K562 (cell line): ENCODE measurements around the gene RAPGEFL1. TPM values are rescaled to one million over a fixed set of nuclear protein-coding genes. Genes with fewer than 3 reads are reported as not detected.
"Not testable (repeated sequence)": the region's sequence is repeated elsewhere in the genome, so short reads cannot be mapped to it uniquely, and the experiment has no call there.

Experiments
- ATAC-seq: fragments of 200-7000 bp; cut with Tn5 transposase; 3 replicates; pipeline ENCODE4 v1.9.1; 2020; ENCODE audit warnings: moderate library complexity
- BruUV-seq: library from RNA; stranded (reverse); fragments of 400-500 nt; replicated peaks from 2 replicates; lab custom pipeline; 2021; lab: Mats Ljungman, UMichigan
- CTCF ChIA-PET: fragments of 300-600 bp; formaldehyde crosslinking; extraction: SDS; loops from one replicate; lab custom pipeline; 2021; ENCODE audit warnings: low intra/inter-chr PET ratio; lab: Yijun Ruan, JAX
- POLR2A ChIA-PET: fragments of 300-600, 350-650 bp; sonication (Branson Sonifier 250); formaldehyde crosslinking; extraction: SDS; loops from one replicate; lab custom pipeline; 2021; ENCODE audit warnings: antibody characterized with exemption, inconsistent platforms; lab: Yijun Ruan, JAX
- DNase-seq, 4 experiments: peaks; one replicate each; pipeline versions ENCODE4 v3.0.0 to v3.0.0-alpha.2; 2011 to 2018; ENCODE audit warnings: low spot score in 3 of 4, mixed read lengths in 3 of 4; ENCODE audit errors: extremely low read depth in 1 of 4
- FAIRE-seq: peaks from 2 replicates; lab custom pipeline; 2011; peaks lifted over from hg19 to GRCh38; lab: Jason Lieb, UNC
- H2AFZ ChIP-seq: 2 replicates; pipeline ENCODE4 v1.6.0; 2011; ENCODE audit warnings: low read depth, low read length, control low read depth, inconsistent platforms
- H3K27ac ChIP-seq: fragments of 200-600 bp; 3 replicates; pipeline ENCODE4 v1.8.0; 2011; ENCODE audit warnings: low read depth, mild to moderate bottlenecking, control low read depth, inconsistent platforms, low read length, moderate library complexity, mixed read lengths; ENCODE audit errors: extremely low read depth
- H3K27me3 ChIP-seq, 2 experiments: fragments of 300-600 bp in 1 of 2; 2 replicates in 1 of 2; 3 replicates in 1 of 2; pipeline versions ENCODE4 v1.6.0 to v1.8.0; 2011; ENCODE audit warnings: inconsistent platforms in 2 of 2, low read length in 2 of 2, mild to moderate bottlenecking in 1 of 2, mixed read lengths in 1 of 2, moderate library complexity in 1 of 2; ENCODE audit not compliant: control insufficient read depth in 2 of 2, insufficient read depth in 2 of 2
- H3K36me3 ChIP-seq: fragments of 300-600 bp; 3 replicates; pipeline ENCODE4 v1.8.0; 2011; ENCODE audit warnings: mild to moderate bottlenecking, low read length, inconsistent platforms; ENCODE audit not compliant: control insufficient read depth, insufficient read depth
- H3K4me1 ChIP-seq, 2 experiments: fragments of 200-600 bp in 1 of 2; replicated peaks in 1 of 2; 2 replicates in 1 of 2; 3 replicates in 1 of 2; pipeline versions ENCODE4 v1.5.1 to v1.8.0; 2011; ENCODE audit warnings: inconsistent platforms in 2 of 2, low read length in 2 of 2, mild to moderate bottlenecking in 1 of 2, mixed read lengths in 1 of 2, moderate library complexity in 1 of 2; ENCODE audit not compliant: control insufficient read depth in 2 of 2, insufficient read depth in 2 of 2
- H3K4me2 ChIP-seq: 2 replicates; pipeline ENCODE4 v1.6.1; 2011; ENCODE audit warnings: low read length, control low read depth, inconsistent platforms, mixed read lengths; ENCODE audit not compliant: insufficient read depth
- H3K4me3 ChIP-seq: fragments of 200-600 bp; sonication (generic), shearing (Covaris generic); 2 replicates; pipeline ENCODE4 v1.5.1; 2016; ENCODE audit warnings: control low read depth, inconsistent platforms
- H3K79me2 ChIP-seq: fragments of 200-600 bp; 3 replicates; pipeline ENCODE4 v1.8.0; 2011; ENCODE audit warnings: low read length, inconsistent platforms; ENCODE audit not compliant: control insufficient read depth, insufficient read depth
- H3K9ac ChIP-seq, 2 experiments: 2 replicates each; pipeline versions ENCODE4 v1.6.0 to v1.6.1; 2011; ENCODE audit warnings: low read depth in 2 of 2, low read length in 2 of 2, control low read depth in 1 of 2, inconsistent platforms in 1 of 2, mild to moderate bottlenecking in 1 of 2, mixed read lengths in 1 of 2; ENCODE audit not compliant: insufficient read depth in 1 of 2
- H3K9me1 ChIP-seq: one replicate; pipeline ENCODE4 v1.6.0; 2011; ENCODE audit warnings: inconsistent platforms, mild to moderate bottlenecking, low read length, moderate library complexity; ENCODE audit not compliant: control insufficient read depth, insufficient read depth
- H3K9me3 ChIP-seq: replicated peaks from 2 replicates; pipeline ENCODE4 v1.5.1; 2011; ENCODE audit warnings: low read depth, low read length, inconsistent platforms; ENCODE audit not compliant: control insufficient read depth, insufficient read depth
- H4K20me1 ChIP-seq: replicated peaks from 2 replicates; pipeline ENCODE4 v1.6.1; 2011; ENCODE audit warnings: low read length, inconsistent platforms, mixed read lengths; ENCODE audit not compliant: control insufficient read depth, insufficient read depth
- C11orf30 ChIP-seq: fragments of 450-650 bp; IDR thresholded peaks from 2 replicates; pipeline ENCODE4 v1.6.1; 2016; ENCODE audit warnings: low read depth, mild to moderate bottlenecking
- ETV1 ChIP-seq: fragments of 450-650 bp; conservative IDR thresholded peaks from 2 replicates; pipeline ENCODE4 v1.6.1; 2016; ENCODE audit warnings: missing genetic modification characterization, control low read depth, low read depth, missing compliant biosample characterization
- PRDM10 ChIP-seq: fragments of 450-650 bp; IDR thresholded peaks from 2 replicates; pipeline ENCODE4 v1.6.1; 2018; ENCODE audit not compliant: partially characterized antibody
- TARDBP ChIP-seq: fragments of 450-650 bp; IDR thresholded peaks from 2 replicates; pipeline ENCODE4 v1.6.1; 2016
- THRAP3 ChIP-seq: fragments of 450-650 bp; IDR thresholded peaks from 2 replicates; pipeline ENCODE4 v1.6.1; 2016; ENCODE audit warnings: mild to moderate bottlenecking, inconsistent platforms, borderline replicate concordance
- ZNF436 ChIP-seq: fragments of 250-450, 450-650 bp; sonication (Bioruptor Pico); formaldehyde crosslinking; IDR thresholded peaks from 2 replicates; pipeline ENCODE4 v1.7.0; 2020; ENCODE audit warnings: mild to moderate bottlenecking
- WGBS: fragments of 100-300 bp; shearing (Covaris generic); methylation state at CpG from one replicate; pipeline ENCODE4 v1.1.6; 2016; ENCODE audit warnings: low coverage, mixed read lengths; ENCODE audit not compliant: insufficient coverage; ENCODE audit errors: missing lambda C conversion rate; 5-methylcytosine and 5-hydroxymethylcytosine counted together
- in situ Hi-C: fragments of 300-500 bp; cut with MboI; formaldehyde crosslinking; loops from 4 replicates; pipeline ENCODE4 v1.15.0; 2018; ENCODE audit warnings: inconsistent platforms, mixed read lengths
- intact Hi-C: fragments of 100-400 bp; cut with micrococcal nuclease; formaldehyde crosslinking; loops from 2 replicates; pipeline ENCODE4 v1.14.2; 2022
- polyA plus RNA-seq, 8 experiments: library from polyadenylated mRNA; depleted of rRNA in 4 of 8; stranded (reverse) in 5 of 8; unstranded in 3 of 8; fragments of >200 nt; fragmentation: Nextera tagmentation in 2 of 8; fragmentation: Illumina TruSeq in 1 of 8; extraction: Ambion mirVana in 2 of 8; extraction: Trizol in 1 of 8; gene quantifications; 2 replicates each; pipeline versions ENCODE4 v1.2.1 to v1.2.3, GENCODE V29; 2011 to 2014; ENCODE audit warnings: inconsistent platforms in 1 of 8, missing spikeins in 1 of 8
- total RNA-seq, 7 experiments: library from RNA; depleted of rRNA in 6 of 7; stranded (reverse); fragments of >200 nt in 6 of 7; fragmentation: Illumina TruSeq in 2 of 7; extraction: Trizol in 2 of 7; gene quantifications; 2 replicates each; pipeline versions ENCODE4 v1.2.1 to v1.2.3, GENCODE V29; 2011 to 2021; ENCODE audit warnings: low replicate concordance in 1 of 7
- TF ChIP-seq, protein P1 (sequence below): fragments of 450-650 bp; formaldehyde crosslinking; IDR thresholded peaks from 2 replicates; pipeline ENCODE4 v1.4.0; 2020; ENCODE audit warnings: mild to moderate bottlenecking, mixed read lengths
- TF ChIP-seq, protein P2 (sequence below): fragments of 250-450 bp; sonication (Bioruptor Pico); IDR thresholded peaks from 2 replicates; pipeline ENCODE4 v1.5.1; 2021; ENCODE audit warnings: mild to moderate bottlenecking

RAPGEFL1 gene
- total and polyA plus RNA-seq, 9 of the 15 experiments (the other 6 are each of a cell fraction or from before 2014, with no cell fraction given): 0.18 to 4.1 (median 2.1) TPM

DNA sequence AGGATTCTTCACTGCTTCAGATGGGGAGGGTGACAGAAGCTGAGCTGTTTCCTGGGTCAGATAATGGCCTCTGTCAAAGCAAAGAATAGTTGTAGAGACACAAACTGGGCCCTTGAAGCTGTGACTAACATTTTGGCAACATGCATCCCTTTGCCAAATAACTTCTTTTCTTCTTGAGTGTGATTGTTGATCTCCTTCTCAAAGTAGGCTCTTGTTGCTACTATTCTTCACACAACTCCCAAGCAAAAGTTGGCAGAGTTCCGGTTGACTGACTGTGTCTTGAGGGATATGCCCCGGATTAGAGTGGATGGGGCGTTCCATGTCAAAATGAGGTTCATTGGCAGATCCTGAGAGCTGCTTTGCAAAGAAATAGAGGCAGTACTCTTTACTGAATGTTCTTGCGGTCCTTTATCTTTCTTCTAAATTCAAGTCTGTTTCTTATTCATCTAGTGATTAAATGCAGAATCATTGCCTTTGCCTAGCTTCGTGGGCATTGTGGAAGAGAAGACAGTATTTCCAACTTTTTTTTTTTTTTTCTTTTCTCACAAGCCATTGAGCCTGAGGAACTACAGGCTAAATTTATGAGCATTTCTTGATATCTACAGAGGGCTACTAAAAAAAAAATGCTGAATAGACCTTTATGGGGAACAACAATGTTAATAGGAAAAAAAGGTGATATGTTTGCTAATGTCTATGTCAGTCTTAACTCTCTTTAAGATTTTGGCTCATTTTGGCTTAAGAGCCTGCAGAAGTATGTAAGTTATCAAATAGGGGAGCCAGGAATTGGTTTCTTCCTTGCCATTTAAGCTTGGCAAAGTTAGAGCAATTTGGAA, 47.7 kb downstream of the RAPGEFL1 start (continued):
- TF ChIP-seq, protein P1, sequence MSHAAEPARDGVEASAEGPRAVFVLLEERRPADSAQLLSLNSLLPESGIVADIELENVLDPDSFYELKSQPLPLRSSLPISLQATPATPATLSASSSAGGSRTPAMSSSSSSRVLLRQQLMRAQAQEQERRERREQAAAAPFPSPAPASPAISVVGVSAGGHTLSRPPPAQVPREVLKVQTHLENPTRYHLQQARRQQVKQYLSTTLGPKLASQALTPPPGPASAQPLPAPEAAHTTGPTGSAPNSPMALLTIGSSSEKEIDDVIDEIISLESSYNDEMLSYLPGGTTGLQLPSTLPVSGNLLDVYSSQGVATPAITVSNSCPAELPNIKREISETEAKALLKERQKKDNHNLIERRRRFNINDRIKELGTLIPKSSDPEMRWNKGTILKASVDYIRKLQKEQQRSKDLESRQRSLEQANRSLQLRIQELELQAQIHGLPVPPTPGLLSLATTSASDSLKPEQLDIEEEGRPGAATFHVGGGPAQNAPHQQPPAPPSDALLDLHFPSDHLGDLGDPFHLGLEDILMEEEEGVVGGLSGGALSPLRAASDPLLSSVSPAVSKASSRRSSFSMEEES (CRISPR knock-in tag): no peak
- TF ChIP-seq ZNF436 (CRISPR knock-in tag): no peak
- TF ChIP-seq C11orf30: peak; percentile 76
- TF ChIP-seq PRDM10: peak; percentile 38
- TF ChIP-seq ETV1 (tag): 0 out of 2 replicates have a peak, but pooled peaks have one; percentile 10
- TF ChIP-seq TARDBP: no peak
- no peak for TF ChIP-seq THRAP3
- TF ChIP-seq, protein P2, sequence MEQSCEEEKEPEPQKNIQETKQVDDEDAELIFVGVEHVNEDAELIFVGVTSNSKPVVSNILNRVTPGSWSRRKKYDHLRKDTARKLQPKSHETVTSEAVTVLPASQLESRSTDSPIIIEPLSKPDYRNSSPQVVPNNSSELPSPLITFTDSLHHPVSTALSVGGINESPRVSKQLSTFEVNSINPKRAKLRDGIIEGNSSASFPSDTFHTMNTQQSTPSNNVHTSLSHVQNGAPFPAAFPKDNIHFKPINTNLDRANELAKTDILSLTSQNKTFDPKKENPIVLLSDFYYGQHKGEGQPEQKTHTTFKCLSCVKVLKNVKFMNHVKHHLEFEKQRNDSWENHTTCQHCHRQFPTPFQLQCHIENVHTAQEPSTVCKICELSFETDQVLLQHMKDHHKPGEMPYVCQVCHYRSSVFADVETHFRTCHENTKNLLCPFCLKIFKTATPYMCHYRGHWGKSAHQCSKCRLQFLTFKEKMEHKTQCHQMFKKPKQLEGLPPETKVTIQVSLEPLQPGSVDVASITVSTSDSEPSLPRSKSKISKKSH (CRISPR knock-in tag): no peak

- H3K4me3 ChIP-seq, H3K9me3 ChIP-seq, H2AFZ ChIP-seq, FAIRE-seq, H3K9ac ChIP-seq, CTCF ChIA-PET, H4K20me1 ChIP-seq, H3K27me3 ChIP-seq, ATAC-seq, intact Hi-C loops, DNase-seq, BruUV-seq, H3K4me2 ChIP-seq, H3K27ac ChIP-seq, in situ Hi-C loops, POLR2A ChIA-PET, H3K9me1 ChIP-seq, H3K4me1 ChIP-seq: not testable (repeated sequence)
- WGBS: 95% methylated on average over 10 of the region's 14 CpGs
- peaks cover 34% of the 10 kb centered on the region for H3K79me2 ChIP-seq
- peaks cover 14% of the 10 kb centered on the region; the same call in 2 of the 3 replicates for H3K36me3 ChIP-seq
Measured at GRCh38 chr17:40229146-40229545, 51.9 kb downstream of the RAPGEFL1 start.
